ENCODE measurements around the gene ANKRD65.

DNA sequence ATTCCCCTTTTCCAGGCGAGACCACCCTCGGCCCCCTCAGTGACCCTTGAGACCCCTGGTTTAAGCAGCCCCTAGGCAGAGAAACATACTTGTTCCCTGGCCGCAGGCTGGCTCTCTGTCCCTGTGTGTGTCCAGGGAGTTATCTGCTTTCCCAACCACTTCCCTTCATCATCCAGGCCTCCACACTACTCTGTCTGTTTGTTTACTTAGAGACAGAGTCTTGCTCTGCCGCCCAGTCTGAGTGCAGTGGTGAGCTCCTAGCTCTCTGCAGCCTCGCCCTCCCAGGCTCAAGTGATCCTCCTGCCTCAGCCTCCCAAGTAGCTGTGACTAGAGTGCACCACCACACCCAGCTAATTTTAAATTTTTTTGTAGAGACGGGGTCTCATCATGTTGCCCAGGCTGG lies 8.6 kb upstream of the ANKRD65 start:
- TF ChIP-seq, protein P1, sequence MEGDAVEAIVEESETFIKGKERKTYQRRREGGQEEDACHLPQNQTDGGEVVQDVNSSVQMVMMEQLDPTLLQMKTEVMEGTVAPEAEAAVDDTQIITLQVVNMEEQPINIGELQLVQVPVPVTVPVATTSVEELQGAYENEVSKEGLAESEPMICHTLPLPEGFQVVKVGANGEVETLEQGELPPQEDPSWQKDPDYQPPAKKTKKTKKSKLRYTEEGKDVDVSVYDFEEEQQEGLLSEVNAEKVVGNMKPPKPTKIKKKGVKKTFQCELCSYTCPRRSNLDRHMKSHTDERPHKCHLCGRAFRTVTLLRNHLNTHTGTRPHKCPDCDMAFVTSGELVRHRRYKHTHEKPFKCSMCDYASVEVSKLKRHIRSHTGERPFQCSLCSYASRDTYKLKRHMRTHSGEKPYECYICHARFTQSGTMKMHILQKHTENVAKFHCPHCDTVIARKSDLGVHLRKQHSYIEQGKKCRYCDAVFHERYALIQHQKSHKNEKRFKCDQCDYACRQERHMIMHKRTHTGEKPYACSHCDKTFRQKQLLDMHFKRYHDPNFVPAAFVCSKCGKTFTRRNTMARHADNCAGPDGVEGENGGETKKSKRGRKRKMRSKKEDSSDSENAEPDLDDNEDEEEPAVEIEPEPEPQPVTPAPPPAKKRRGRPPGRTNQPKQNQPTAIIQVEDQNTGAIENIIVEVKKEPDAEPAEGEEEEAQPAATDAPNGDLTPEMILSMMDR (IDR thresholded peaks at IDR 0.05; ENCODE audit: insufficient read depth, low read length) = no peak
- TF ChIP-seq, protein P2, sequence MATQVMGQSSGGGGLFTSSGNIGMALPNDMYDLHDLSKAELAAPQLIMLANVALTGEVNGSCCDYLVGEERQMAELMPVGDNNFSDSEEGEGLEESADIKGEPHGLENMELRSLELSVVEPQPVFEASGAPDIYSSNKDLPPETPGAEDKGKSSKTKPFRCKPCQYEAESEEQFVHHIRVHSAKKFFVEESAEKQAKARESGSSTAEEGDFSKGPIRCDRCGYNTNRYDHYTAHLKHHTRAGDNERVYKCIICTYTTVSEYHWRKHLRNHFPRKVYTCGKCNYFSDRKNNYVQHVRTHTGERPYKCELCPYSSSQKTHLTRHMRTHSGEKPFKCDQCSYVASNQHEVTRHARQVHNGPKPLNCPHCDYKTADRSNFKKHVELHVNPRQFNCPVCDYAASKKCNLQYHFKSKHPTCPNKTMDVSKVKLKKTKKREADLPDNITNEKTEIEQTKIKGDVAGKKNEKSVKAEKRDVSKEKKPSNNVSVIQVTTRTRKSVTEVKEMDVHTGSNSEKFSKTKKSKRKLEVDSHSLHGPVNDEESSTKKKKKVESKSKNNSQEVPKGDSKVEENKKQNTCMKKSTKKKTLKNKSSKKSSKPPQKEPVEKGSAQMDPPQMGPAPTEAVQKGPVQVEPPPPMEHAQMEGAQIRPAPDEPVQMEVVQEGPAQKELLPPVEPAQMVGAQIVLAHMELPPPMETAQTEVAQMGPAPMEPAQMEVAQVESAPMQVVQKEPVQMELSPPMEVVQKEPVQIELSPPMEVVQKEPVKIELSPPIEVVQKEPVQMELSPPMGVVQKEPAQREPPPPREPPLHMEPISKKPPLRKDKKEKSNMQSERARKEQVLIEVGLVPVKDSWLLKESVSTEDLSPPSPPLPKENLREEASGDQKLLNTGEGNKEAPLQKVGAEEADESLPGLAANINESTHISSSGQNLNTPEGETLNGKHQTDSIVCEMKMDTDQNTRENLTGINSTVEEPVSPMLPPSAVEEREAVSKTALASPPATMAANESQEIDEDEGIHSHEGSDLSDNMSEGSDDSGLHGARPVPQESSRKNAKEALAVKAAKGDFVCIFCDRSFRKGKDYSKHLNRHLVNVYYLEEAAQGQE (IDR thresholded peaks at IDR 0.05; ENCODE audit: insufficient replicate concordance, low read depth) = no peak
- TF ChIP-seq GABPA (IDR thresholded peaks at IDR 0.05; ENCODE audit: low read depth) = no peak
- no peak for TF ChIP-seq SPI1 (IDR thresholded peaks at IDR 0.05; ENCODE audit: borderline replicate concordance, low read depth)
- TF ChIP-seq POLR2AphosphoS5 (IDR thresholded peaks at IDR 0.05; ENCODE audit: low read depth) = no peak
